Thyroid gland (tissue), 4 donors: ENCODE measurements around the gene ZFHX3. TPM values are rescaled to one million over a fixed set of nuclear protein-coding genes. Genes with fewer than 3 reads are reported as not detected.

Experiments used
- DNase-seq, 2 donors: peaks; one replicate each; pipeline ENCODE4 v3.0.0-alpha.2; 2019
- H3K27ac ChIP-seq, 3 donors: fragments of 200-600 bp; sonication (generic); 1 replicate in 2 of 3; 2 replicates in 1 of 3; pipeline ENCODE4 v1.5.1; 2016 to 2019; ENCODE audit warnings: mild to moderate bottlenecking in 1 of 3, moderate library complexity in 1 of 3
- H3K27me3 ChIP-seq: fragments of 200-600 bp; sonication (generic); one replicate; pipeline ENCODE4 v1.5.1; 2019
- H3K36me3 ChIP-seq, 2 donors: fragments of 200-600 bp; sonication (generic); one replicate each; pipeline ENCODE4 v1.5.1; 2016 to 2019
- H3K4me1 ChIP-seq, 2 donors: fragments of 200-600 bp; sonication (generic); one replicate each; pipeline ENCODE4 v1.5.1; 2017 to 2019
- H3K4me3 ChIP-seq, 3 donors: fragments of 200-600 bp; sonication (generic); replicated peaks in 1 of 3; 1 replicate in 2 of 3; 2 replicates in 1 of 3; pipeline ENCODE4 v1.5.1; 2016; ENCODE audit warnings: mild to moderate bottlenecking in 1 of 3
- H3K9me3 ChIP-seq: fragments of 200-600 bp; sonication (generic); one replicate; pipeline ENCODE4 v1.5.1; 2017
- CTCF ChIP-seq, 6 experiments: fragments of 200-600 bp in 3 of 6; fragments of 450-650 bp in 3 of 6; sonication (generic) in 3 of 6; IDR thresholded peaks; one replicate each; pipeline ENCODE4 v1.5.1; 2016 to 2019; ENCODE audit warnings: antibody characterized with exemption in 6 of 6, mild to moderate bottlenecking in 2 of 6, inconsistent platforms in 1 of 6, moderate library complexity in 1 of 6
- POLR2A ChIP-seq, 2 donors: fragments of 450-650 bp; IDR thresholded peaks; one replicate each; pipeline ENCODE4 v1.6.1; 2017; ENCODE audit warnings: antibody characterized with exemption in 2 of 2, mild to moderate bottlenecking in 2 of 2, moderate library complexity in 1 of 2
- WGBS, 2 donors: methylation state at CpG; one replicate each; pipeline ENCODE4 v1.1.5; 2017; 5-methylcytosine and 5-hydroxymethylcytosine counted together
- intact Hi-C: fragments of 100-400 bp; cut with DNase I; formaldehyde crosslinking; loops from one replicate; pipeline ENCODE4 v1.15.1; 2023
- total RNA-seq, 4 donors: library from RNA; depleted of rRNA; stranded (reverse); fragments of >200 nt; gene quantifications; one replicate each; pipeline ENCODE4 v1.2.3, GENCODE V29; 2016

The ZFHX3 gene
- total RNA-seq, 4 donors from 2014 or later, result 27.4 to 92.9 (median 45.5) TPM

GRCh38 chr16:72824027-72824426, 223.9 kb downstream of the ZFHX3 start:
- no peaks in the 10 kb centered on the region for H3K36me3 ChIP-seq
- TF ChIP-seq CTCF (IDR thresholded peaks at IDR 0.05), result no peak
- TF ChIP-seq POLR2A (IDR thresholded peaks at IDR 0.05), result no peak
- intact Hi-C loops, result loop anchor here (10.0 kb wide), 1 partner anchor 159 kb away; no protein-coding TSS in a partner anchor

GRCh38 chr16:72821185-72821950, 226.6 kb downstream of the ZFHX3 start:
- TF ChIP-seq POLR2A (IDR thresholded peaks at IDR 0.05), result no peak
- no peak for TF ChIP-seq CTCF (IDR thresholded peaks at IDR 0.05)
- H3K27ac ChIP-seq, result no peak overlapping the region
- no peak for DNase-seq
- WGBS, 2 donors, result 90 to 91% methylated on average over 9 of the region's 9 CpGs
- intact Hi-C loops, result loop anchor here (10.0 kb wide), 1 partner anchor 157 kb away; no protein-coding TSS in a partner anchor
- H3K36me3 ChIP-seq, result no peaks in the 10 kb centered on the region
- peaks cover 0 to 12% of the 10 kb centered on the region in 2 donors for H3K4me1 ChIP-seq
- H3K9me3 ChIP-seq, result no peaks in the 10 kb centered on the region
- H3K27me3 ChIP-seq, result no peaks in the 10 kb centered on the region
- H3K4me3 ChIP-seq, result no peak overlapping the region

More at GRCh38 chr16:72824027-72824426, 223.9 kb downstream of the ZFHX3 start:
- no peaks in the 10 kb centered on the region for H3K27me3 ChIP-seq
- DNase-seq, result no peak
- peaks cover 11 to 19% of the 10 kb centered on the region in 2 donors for H3K4me1 ChIP-seq
- H3K9me3 ChIP-seq, result no peaks in the 10 kb centered on the region
- WGBS, 2 donors, result 94 to 96% methylated on average over 4 of the region's 4 CpGs
- no peak overlapping the region for H3K27ac ChIP-seq
- H3K4me3 ChIP-seq, result no peak overlapping the region

- 91 to 98% methylated on average over 6 of the region's 6 CpGs for WGBS, 2 donors
- H3K4me1 ChIP-seq, result peaks cover 0 to 12% of the 10 kb centered on the region in 2 donors
- no peaks in the 10 kb centered on the region for H3K27me3 ChIP-seq
- H3K9me3 ChIP-seq, result no peaks in the 10 kb centered on the region
- DNase-seq, result no peak
- H3K4me3 ChIP-seq, result no peak overlapping the region
- H3K36me3 ChIP-seq, result no peaks in the 10 kb centered on the region
- no peak for TF ChIP-seq POLR2A (IDR thresholded peaks at IDR 0.05)
- no peak for TF ChIP-seq CTCF (IDR thresholded peaks at IDR 0.05)
- intact Hi-C loops, result no loop called here
- no peak overlapping the region for H3K27ac ChIP-seq
Observed at GRCh38 chr16:72819345-72819744, 228.6 kb downstream of the ZFHX3 start.

GRCh38 chr16:72818236-72818845, 229.6 kb downstream of the ZFHX3 start:
- WGBS, 2 donors, result 80 to 83% methylated on average over 4 of the region's 4 CpGs
- no peak overlapping the region for H3K4me3 ChIP-seq
- no peak for DNase-seq
- no peaks in the 10 kb centered on the region for H3K36me3 ChIP-seq
- H3K27ac ChIP-seq, result no peak overlapping the region
- intact Hi-C loops, result no loop called here
- H3K27me3 ChIP-seq, result no peaks in the 10 kb centered on the region
- no peak for TF ChIP-seq CTCF (IDR thresholded peaks at IDR 0.05)
- no peak for TF ChIP-seq POLR2A (IDR thresholded peaks at IDR 0.05)
- H3K4me1 ChIP-seq, result peaks cover 0 to 11% of the 10 kb centered on the region in 2 donors
- H3K9me3 ChIP-seq, result no peaks in the 10 kb centered on the region
